HL-60/S4 (cell line): ENCODE results near the gene POU6F2.

Source experiments
- in situ Hi-C: fragments of 300-500 bp; cut with MboI; formaldehyde crosslinking; loops from 2 replicates; pipeline ENCODE4 v1.14.3; 2022; ENCODE audit warnings: low sequenced_read_pairs

POU6F2 gene

GRCh38 chr7:39468808-39469374, 491.2 kb downstream of the POU6F2 start:
- in situ Hi-C loops, result loop anchor here (25.0 kb wide), 1 partner anchor 682 kb away; no protein-coding TSS in a partner anchor

DNA sequence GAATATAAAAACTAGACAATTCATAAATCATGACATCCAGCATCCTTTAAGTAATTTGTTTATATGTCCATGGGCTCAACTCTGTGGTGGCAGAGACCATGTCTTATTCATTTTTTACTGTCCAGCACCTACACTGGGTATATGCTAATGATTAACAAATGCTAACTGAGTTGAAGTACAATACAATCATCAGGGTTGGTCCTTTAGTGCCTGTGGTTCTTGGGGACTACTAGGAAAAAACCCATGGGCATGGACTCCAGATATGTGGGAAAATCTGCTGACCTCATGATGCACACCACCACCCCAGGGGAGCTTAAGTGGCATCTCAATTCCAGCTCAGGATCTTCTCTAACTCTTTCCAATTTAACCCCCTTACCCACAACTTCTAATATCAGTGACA, 503.2 kb downstream of the POU6F2 start:
- in situ Hi-C loops, result no loop called here

DNA sequence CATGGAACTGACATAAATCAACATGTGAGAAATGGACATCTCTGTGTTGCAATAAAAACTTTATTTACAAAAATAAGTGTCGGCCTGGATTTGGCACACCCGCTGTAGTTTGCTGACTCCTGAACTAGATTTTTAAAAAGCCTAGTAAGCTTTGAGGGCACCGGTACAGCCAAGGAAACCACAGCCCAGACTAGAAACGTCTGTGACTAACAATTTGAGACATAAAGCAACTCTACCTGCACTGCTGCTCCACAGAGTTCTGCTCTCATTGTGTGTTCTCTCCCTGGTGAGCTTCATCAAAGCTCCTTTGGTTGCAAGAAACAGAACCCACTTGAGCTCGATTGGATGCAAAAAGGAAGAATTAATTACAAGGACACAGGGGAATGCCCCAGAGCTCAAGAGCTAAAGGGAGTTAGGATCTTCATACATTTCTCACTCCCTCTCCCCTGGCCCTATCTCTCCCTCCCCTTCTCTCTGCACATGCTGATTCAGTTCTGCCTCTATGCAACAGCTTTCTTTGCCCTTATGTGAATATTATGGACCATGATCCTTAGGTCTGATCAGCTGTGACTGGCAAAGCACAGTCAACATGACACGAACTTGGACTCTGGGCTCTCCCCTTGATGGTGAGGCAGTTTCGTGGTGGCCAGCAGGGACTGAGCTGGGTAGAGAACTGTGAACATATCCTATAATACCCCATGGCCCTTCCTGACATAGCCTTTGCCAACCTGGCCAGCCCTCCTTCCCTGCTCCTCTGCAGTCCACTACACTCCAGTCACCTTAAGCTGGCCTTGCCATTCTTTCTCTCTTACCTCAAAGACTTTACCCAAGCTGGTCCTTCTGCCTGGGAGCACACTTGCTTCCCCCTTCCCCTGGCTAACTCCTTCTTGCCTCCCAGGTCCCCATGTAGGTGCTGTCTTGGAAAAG, 511.0 kb downstream of the POU6F2 start:
- in situ Hi-C loops, result no loop called here

GRCh38 chr7:39490296-39490695, 512.6 kb downstream of the POU6F2 start:
- in situ Hi-C loops, result no loop called here

DNA sequence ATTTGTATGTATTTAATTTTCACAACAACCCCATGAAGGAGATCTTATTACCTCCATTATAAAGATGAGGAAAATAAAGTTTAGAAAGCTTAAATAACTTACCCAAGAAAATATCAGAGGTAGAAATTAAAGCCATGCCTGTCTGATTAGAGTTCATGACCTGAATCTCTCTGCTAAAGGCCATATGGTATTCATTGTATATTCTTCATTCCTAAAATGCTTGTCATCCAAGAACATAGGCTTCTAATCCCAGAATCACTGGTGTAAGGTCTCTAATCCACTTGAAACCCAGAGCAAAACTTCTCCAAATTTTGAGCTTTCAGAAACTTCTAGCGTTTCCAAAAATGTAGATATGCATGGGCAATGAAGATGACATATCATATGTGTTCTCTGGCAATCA, 516.2 kb downstream of the POU6F2 start:
- in situ Hi-C loops, result no loop called here

DNA sequence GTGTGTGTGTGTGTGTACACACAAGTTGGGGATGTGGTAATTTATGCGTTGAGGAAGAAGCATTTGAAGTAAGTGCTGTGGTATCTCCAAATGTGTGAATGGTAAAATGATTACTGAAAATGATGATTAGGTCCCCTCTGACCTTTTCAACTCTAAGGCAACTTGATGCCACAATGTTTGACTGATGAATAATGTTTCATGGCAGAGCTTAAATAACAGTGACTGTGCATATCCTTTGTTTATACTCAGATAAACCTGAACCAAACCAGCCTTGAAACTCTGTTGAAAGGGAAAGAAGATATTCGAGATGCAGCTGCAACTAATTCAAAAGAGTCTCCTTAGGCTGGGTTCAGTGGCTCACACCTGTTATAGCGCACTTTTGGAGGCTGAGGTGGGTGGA, 523.6 kb downstream of the POU6F2 start:
- in situ Hi-C loops, result loop anchor here (25.0 kb wide), 1 partner anchor 564 kb away; no protein-coding TSS in a partner anchor

DNA sequence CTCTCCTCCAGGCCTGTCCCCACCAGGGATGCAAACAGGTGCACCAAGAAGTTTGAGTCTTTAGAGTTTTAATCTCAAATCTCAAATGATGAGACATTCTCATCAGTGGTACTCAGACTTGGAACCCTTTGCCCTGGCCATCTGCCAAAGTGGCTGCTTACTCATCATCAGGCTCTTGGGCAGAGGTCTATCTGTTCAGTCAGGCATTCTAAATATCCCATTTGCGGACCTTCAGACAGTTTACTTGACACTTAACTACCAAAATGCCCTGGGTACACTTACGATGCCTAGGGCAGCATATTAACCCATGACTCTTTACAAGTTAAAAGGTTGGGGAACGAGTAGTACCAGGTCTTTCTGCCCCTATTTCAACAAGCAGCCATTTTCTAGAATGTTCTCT, 527.3 kb downstream of the POU6F2 start:
- in situ Hi-C loops, result loop anchor here (25.0 kb wide), 1 partner anchor 568 kb away; no protein-coding TSS in a partner anchor

- in situ Hi-C loops, result loop anchor here (25.0 kb wide), 1 partner anchor 571 kb away; no protein-coding TSS in a partner anchor
These were observed 530.3 kb downstream of the POU6F2 start for GRCh38 chr7:39507866-39508551.

DNA sequence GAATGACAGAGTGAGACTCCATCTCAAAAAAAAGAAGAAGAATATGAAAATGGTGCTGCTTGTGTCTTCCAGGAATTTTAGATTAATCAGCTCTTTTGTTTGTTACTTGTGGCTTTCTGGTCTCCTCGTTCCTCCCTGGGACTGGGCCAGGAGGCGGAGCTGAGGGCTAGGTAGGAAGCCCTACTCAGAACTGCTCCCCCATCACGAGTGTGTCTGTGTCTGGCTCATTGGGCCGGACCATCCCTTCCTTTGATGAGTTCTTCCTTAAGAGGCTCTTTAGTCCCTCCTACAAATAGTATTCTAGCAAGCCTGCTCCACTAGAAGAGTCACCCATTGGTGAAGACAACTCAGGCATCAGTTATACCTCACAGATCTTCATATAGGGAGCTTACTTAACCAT, 531.7 kb downstream of the POU6F2 start:
- in situ Hi-C loops, result loop anchor here (25.0 kb wide), 1 partner anchor 572 kb away; no protein-coding TSS in a partner anchor

DNA sequence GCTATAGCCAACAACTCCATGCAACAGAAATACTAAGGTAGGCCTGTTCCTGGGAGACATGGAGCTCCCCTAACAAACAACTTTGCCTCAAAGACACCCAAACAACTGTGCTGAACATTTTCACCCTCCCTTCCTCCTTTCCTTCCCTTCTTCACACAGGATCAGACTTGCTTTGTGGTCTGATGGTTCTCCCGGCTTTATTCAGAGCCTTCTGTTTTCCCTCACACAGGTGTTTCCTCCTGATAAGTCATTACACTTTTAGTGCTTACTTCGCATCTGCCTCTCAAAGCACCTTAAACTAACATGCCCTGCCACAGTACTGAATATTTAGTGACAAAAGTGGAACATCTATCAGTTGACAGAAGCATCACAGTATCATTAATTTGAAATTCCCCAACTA, 532.2 kb downstream of the POU6F2 start:
- in situ Hi-C loops, result loop anchor here (25.0 kb wide), 1 partner anchor 573 kb away; no protein-coding TSS in a partner anchor

GRCh38 chr7:39510864-39511354, 533.2 kb downstream of the POU6F2 start:
- in situ Hi-C loops, result loop anchor here (25.0 kb wide), 1 partner anchor 574 kb away; no protein-coding TSS in a partner anchor

DNA sequence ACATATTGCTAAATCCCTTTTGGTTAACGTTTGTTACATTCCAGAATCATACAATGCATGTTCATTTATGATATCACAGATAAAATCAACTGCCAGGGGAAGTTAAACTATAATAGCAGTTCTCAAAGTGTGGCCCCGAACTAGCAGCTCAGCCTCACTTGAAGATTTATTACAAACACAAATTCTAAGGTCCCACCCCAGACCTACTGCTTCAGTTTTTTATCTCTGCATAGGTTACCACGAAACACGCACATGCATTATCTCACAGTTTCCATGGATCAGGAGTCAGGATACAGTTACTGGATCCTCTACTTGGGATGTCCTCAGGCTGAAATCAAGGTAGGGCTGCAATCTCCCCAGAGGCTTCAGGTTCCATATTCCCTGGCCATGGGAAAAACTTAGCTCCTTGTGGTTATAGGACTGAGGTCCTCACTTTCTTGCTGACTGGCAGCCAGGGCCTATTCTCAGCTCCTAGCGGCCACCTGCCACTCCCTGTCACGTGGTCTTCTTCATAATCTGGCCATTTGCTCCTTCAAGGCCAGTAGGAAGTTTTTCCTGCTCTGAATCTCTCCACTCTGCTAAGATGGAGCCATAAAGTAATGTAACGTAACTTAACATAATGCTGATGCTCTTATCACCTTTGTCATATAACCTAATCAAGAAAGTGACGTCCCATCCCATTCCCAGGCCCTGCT, 538.0 kb downstream of the POU6F2 start:
- in situ Hi-C loops, result loop anchor here (25.0 kb wide), 1 partner anchor 578 kb away; no protein-coding TSS in a partner anchor

DNA sequence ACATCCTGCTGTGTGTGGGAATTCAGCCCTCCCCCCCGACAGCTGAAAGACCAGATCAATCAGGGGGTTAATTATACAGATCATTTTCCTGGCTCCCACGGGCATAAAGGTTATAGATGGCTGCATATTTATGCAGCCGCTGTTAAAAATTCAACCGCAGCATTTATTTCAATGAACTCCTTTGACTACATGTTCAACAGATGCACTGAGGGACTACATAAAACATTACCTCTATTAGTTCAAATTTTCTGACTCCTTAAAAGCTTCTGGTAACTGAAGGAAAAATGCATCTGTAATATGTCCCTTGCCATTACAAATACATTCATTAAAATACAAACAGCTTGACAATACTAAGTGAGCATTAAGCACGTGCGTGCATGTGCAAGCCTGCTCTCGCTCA, 538.8 kb downstream of the POU6F2 start:
- in situ Hi-C loops, result loop anchor here (25.0 kb wide), 1 partner anchor 579 kb away; no protein-coding TSS in a partner anchor

GRCh38 chr7:39517240-39517639, 539.5 kb downstream of the POU6F2 start:
- in situ Hi-C loops, result loop anchor here (25.0 kb wide), 1 partner anchor 580 kb away; no protein-coding TSS in a partner anchor
